EH (cell line): ENCODE data around the gene SEL1L3.
"Not testable (repeated sequence)": the region's sequence is repeated elsewhere in the genome, so short reads cannot be mapped to it uniquely, and the experiment has no call there.

Source experiments
- DNase-seq: peaks from one replicate; pipeline ENCODE4 v3.0.0-alpha.2; 2015; ENCODE audit warnings: low read depth

The SEL1L3 gene

DNA sequence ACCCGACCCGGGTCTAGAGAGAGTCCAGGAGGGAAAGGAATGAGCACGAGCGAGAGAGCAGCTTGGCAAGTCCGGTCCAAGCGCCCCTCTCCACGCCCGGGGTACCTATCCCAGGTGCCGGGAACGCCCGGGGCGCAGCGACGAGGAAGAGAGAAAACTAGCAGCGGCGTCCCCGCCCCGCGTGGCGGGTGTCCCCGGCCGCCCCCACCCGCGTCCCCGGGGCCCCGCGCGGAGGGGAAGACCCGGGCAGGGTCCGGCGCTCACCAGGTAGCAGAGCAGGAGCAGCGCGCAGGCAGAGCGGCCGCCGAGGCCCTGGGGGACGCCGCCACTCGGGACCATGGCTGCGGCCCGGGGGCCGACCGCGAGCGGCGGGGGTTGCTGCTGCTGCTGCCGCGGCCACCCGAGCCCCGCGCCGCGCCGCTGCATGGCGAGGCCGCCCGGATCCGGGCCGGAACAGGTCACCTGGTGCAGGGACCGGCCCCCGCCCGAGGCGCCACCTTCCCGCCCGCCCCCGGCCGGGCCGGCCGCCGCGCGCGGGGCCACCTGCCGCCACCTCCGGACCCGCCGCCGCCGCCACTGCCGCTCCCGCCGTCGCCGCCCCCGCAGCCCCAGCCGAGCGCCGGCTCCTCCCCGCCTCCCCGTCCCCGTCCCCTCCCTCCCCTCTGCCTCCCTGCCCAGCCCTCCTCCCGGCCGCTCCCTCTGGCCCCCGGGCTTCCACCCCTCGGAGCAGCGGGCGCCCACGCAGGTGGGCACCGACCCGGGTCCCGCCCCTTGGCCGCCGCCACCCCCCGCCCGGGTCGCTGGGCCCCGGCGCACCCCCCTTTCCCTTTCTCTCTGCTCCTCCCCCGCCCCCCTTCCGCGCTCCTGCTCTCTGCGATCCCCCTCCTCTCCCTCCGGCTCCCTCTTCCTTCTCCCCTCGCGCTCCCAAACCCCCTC, at the start of gene SEL1L3:
Gene SEL1L3, minus strand, starts transcription at position 578 of the 936 bp plus-strand sequence. Its CDS starts 152 bp downstream, at position 426.
- peak; percentile 46 for DNase-seq

DNA sequence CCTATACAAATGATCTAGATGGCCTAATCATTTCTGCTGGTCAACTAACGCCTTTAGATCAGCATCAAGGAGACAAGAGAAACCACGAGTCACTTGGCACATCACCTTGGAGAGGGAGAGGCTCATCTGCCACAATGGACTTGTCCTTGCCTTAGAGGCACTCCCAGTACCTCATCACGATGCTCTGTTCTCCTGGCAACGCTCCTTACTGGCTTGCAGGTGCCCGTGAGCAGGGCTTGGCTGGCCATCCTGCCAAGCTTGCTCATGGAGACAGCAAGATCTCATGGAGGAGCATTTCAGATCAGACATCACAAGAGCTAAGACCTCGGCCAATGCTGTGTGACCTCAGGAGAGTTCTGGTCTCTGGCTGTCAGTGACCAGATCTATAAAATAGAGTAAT, 48.6 kb upstream of the SEL1L3 start:
- no peak for DNase-seq

DNA sequence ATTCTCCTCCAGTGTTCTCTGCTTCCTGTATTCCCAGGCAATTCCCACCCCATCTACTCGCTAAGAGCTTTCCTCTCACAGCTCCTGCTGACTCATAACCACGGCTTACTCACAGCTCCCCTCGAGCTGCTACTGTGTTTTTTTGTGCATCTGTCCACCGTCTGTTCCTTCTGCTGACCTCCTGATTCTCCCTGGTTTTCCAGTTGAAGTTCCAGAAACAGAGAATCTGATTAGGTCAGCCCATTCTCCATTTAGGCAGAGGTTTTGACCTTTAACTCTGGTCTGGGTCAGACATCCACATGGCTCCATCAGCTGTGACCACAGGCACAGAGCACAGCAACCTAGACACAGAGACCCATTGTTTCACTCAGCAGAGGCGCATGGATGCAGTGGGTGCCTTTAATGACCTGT, 45.7 kb upstream of the SEL1L3 start:
- peak; percentile 98 for DNase-seq

DNA sequence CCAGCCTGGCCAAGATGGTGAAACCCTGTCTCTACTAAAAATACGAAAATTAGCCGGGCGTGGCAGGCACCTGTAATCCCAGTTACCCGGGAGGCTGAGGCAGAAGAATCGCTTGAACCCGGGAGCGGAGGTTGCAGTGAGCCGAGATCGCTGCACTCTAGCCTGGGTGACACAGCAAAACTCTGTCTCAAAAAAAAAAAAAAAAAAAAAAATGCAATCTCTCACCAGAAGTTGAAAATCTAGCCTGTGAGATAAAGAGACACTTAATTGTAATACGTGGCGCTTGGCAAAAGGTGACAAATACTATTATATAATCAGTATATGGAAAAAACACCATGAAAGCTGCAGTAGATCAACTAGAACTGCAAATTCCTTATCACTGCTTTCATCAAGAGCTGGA, 43.3 kb upstream of the SEL1L3 start:
- not testable (repeated sequence) for DNase-seq

DNA sequence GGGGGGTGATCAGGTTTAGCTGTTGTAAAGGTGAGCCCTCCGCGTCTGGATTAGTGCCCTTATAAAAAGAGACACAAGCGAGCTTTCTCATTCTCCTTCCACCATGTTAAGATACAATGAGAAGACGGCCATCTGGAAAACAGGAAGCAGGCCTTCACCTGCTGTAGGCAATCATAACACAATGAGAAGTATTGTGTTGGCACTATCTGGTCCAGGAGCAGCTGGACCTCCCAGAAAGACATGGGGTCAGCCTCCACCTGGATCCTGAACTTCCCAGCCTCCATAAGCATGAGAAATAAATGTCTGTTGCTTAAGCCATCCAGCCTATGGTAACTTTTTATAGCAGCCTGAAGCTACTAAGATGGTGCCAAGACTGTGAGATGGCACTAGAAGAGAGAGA, 42.6 kb upstream of the SEL1L3 start:
- no peak for DNase-seq

DNA sequence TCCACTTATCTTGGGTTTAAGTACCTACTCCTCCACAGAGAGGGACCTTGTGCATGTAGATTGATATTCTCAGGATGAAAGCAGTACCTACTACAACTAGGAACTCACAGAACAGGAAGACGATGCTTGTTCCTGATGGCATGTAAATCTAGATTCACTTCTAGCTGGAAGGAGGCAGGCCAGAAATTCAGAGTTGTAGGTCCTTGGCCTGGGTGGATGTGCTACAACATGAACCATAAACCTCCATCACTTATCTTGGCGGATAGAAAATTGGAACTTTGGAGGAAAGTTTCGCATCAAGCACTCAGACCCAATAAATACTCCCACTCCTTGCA, 41.9 kb upstream of the SEL1L3 start:
- DNase-seq = no peak

DNA sequence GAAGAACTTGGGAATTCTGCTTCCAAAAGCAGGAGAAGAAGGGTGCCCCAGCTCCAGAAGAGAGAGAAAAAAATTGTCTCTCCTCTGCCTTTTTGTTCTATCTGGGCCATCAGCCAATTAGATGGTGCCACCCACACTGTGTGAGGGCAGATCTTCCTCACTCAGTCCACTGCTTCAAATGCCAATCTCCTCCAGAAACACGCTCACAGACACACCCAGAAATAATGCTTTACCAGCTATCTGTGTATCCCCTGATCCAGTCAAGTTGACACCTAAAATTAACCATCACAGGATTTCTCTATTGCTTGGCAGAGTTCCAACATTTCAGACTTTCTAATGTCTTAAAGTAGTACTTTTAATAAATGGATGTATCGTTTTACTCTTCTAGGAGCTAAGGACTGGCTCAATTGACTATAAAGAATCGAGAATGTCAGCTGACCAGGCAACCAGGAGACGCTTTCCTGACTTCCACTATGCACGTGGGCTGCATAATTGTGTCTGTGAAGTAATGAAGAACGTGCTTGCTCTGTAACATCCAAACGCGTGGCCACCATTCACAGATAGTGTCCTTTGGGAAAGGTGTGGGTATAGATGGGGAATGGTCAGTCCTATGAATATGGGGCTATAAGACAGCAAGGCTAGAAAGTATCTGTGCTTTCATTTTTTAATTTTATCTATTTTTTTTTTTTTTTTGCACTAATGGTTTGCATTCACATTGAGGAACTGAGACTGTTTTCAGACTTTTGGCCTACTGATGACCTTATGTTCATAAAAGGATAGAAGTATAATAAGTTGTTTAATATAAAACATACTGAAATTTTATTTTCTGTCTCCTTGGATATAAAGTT, 41.3 kb upstream of the SEL1L3 start:
- peak; percentile 13 for DNase-seq

DNA sequence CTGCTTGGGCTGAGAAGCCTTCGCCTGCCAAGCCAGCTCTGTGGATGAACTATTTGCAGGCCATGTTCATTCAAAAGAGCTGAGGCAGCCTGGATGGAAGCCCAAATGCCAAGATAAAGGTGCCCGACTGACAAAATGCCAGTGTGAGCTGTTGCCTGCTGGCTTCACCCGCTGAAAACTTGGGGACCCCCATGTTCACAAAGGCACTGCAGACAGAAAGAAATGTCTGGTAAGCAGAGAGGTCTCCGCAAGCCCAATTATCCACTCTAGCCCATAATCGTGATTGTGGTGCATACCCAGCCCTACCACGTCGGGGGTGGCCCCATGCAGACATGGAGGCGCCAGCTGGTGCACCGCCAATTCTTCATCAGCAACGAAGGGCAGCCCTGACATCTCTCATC, 38.2 kb upstream of the SEL1L3 start:
- DNase-seq = no peak

DNA sequence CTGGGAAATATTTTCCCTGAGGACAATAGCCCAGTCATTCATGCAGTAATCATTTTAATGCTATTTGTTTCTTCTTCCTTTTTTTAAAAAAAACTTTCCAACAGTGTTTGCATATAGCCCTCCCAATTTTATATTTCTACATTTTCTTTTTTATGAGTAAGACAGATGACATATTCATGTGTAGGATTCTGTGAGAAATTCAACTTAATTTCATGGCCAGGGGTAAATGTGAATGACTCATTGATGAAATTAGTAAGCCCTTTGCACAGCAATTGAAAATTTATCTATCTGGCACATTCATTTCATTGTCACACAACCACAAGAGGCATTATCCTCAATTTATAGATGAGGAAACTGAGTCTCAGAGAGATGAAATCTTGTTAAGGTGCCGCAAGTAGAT, 37.5 kb upstream of the SEL1L3 start:
- peak; percentile 61 for DNase-seq

DNA sequence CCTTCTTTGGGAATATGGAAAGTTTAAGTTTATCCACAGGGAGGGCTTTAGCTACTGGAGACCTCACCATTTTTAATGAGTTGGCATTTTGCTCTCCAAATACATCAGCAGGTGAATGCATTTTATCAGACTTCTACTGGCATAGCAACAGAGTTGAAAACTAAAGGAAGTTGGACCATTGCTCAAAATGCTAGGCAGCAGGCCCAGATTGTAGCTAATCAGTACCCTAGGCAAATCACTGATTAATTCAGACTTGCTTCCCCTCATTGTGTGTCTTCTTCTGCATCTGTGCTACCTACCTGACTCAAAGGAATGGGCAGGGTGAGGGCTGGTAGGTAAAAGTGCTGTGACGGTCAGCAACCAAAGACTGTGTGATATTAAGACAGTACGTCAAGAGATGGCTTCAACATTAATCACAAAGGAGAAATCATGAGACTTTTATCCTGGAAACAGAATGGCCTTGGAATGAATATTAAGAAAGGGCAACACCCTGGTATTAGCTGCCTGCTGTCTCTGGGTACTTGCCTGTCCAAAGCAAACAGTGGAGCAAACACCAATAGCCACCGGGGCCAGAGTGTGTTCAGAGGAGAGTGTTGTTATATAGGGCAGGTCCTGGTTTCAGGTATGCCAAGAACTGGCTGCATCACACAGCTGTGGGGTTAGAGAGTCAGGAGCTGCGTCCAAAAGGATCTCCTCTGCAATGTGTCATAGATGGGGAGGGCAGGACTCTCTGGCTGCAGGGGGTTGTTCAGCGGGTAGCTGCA, 34.2 kb upstream of the SEL1L3 start:
- DNase-seq = no peak

DNA sequence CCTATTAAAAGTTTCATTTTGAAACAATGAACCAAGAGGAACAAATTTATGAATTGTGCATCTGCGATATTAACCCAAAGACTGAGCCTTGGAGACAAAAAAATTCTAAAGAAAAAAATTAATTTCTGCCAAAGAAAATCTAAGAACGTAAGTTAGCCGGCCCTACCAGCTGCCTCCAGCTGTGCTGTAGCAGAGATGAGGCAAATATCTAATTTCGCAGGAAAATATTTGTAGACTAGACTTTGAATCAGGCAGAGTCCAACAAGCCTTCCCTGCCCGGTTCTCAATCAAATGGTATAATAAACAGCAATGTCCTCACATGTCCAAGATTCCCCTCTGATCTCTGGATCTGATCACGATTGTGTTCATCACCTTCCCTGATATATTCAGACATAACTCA, 30.0 kb upstream of the SEL1L3 start:
- no peak for DNase-seq

DNA sequence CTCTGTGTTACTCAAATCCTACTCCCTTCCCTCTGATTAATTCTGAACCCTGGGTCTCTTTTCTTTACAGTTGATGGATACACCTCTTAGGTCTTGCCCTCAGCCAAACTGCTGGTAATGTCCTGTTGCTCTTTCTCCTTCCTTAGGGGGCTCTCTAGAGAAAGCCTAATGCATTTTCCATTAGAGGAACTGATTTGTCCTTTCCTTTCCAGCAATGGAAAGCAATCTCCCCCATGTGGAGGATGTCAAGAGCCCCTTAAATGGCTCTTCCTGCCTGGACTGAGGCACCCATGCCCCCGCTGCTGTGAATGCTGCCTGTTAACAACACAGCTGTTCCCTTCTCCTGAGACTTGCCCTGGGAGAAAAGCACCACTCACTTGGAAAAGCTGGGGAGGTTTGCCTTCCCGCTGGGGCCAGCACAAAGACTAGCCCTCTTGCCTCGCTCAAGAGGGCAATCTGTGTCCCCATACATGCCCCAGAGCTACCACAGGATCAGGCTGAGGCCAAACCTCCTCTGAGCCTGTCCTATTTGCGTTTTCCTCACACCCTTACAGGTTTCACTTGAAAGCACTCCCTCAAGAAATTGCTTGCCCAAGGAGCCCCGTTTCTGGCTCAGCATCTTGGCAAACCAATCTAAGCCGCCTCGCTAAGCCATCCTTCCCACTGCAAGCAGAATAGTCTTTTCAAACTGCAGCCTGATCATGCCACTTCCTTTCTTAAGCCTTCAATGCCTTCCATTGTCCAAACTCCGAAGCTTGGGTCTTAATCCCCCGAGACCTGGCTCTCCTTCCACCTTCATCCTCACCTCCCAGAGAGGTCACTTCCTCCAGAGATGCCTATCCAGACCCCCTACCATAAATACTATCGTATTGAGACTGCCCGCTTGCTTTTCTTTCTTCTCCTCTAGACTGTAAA, 28.0 kb upstream of the SEL1L3 start:
- no peak for DNase-seq

DNA sequence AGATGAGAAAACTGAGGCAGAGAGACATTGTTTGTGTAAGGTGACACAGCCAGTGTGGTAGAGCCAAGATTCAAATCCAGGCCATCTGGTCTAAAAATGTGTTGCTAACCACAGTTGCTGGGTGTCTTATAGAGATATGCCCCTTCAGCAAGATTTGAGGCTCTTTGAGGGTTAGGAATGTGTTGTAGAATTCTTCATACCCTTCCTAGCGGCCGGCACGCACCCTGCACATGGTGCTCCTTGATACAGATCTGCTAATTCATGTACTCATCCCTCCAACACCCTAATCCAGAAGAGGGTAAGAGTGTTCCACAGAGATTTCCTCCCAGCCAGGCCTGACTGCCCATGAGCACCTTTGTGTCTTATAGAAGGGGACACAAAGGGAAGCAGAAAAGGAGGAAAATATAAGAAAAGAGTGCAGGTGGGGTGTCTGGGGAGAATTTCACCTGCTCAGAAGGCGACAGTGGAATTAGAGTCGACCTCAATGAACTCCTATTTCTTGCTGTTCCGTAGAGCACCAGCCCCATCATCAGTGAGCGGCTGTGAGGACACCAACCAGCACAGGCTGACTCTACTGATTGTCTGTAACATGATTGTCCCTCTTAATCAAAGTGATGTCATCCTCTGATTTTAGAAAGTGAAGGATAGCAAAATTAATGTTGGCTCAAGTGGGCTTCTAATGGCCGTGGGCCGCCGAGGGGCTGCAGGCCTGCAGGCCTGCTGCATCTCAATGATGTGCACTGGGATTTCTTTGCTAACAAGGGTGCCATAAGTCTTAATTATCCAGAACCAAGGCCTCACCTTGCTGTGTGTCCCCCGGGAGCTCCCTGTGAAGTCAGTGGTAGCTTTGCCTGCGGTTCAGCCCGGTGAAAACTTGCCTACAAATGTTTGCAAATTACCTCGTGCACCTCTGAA, 27.1 kb upstream of the SEL1L3 start:
- DNase-seq = no peak

DNA sequence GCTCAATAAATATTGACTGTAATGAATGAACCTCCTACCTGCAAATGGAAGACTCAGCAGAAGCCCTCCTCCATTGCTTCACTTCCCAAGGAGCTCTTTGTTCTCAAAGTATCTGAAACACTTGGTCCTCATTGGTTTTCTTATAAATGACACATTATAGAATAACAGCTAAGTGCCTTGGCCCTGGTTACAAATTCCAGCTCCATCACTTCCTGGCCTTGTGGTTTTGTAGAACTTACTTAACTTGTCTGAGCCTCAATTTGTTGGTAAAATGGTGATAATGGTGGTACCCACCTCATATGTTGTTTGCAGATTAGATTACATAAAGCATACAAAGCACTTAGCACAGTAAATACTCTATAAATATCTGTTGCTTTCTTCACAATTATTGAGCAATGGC, 26.0 kb upstream of the SEL1L3 start:
- DNase-seq = peak; percentile 49

DNA sequence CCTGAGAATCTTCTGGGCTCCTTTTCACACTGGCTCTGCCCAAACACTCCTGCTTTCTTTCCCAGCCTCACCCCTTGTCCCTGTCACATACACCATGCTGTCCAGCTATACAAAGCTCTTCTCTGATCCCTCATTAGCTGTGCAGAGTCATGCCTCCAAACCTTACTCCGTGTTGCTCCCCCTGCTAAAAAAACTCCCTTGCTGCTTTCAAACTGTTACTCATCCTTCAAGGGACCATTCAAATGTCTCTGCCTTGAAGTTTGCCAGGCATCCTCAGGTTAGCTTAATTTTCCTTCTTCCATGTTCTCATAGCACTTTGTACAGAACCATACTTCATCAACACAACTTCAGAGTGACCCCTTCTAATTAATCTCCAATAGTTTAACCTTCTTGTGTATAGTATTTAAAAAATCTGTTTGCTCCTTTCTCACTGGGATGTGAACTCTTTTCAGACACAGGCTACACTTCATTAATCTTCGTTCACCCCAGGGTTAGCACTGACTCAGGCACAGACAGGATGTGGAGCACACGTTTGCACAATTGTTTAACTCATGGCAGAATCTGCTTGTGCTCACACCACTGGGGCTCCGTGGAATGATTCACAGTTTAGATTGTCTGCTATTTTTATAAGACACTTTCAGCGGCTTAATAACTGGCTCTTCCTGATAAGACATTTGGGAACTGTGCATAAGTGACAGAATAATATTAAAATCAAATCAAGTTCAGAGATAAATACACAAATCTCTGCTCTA, 21.4 kb upstream of the SEL1L3 start:
- DNase-seq = peak; percentile 86

DNA sequence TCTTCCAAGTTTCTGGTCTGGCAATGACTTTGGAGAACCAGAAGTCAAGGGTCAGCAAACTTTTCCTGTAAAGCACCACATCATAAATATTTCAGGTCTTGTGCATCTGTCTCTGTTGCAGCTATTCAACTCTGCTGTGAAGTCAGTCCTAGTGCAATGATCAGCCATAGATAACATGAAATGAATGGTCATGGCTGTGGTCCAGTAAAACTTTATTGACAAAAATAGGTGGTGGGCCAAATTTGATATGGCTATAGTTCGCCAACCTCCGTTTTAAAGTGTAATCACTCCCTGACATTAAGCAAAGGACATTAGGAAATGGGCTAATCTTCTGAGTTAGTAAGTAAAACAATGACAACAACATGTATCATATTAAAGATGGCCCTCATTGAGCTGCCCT, 20.8 kb upstream of the SEL1L3 start:
- no peak for DNase-seq

DNA sequence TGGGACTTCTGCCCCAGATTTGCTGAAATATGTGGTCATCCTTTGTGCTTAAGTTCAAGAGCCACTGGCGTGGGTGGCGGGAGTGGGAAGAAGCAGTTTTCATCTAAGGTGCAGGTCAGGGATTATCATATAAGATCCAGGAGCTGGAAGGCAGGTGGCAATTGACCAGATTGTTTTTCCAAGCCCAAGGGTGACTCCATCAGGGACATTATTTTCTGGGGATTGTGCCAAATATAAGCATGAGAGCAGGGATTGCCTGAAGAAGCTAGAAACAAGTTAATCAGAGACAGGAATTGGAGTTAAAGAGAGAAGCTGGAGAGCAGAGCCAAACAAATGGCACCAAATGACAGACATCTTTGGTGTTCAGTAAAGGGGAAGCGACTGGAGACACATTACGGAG, 19.4 kb upstream of the SEL1L3 start:
- DNase-seq = no peak

DNA sequence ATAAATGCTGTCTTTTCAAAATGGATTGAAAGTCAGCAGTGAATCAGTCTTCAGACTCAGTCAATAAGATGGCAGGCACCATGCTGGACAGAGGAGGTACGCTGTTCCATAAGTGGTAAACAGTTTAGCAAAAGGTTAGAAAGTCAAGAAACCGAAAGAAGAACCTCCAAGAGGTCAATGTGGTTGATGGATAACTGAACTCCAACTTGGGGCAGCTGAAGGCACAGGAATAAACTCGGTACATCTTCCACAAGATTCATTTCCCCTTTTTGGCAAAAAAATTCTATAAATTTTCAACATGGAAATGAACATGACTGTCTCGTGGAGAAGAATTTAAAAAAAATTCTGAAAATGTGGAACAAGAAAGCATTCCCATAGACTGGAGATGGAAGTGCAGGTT, 18.4 kb upstream of the SEL1L3 start:
- DNase-seq = no peak

DNA sequence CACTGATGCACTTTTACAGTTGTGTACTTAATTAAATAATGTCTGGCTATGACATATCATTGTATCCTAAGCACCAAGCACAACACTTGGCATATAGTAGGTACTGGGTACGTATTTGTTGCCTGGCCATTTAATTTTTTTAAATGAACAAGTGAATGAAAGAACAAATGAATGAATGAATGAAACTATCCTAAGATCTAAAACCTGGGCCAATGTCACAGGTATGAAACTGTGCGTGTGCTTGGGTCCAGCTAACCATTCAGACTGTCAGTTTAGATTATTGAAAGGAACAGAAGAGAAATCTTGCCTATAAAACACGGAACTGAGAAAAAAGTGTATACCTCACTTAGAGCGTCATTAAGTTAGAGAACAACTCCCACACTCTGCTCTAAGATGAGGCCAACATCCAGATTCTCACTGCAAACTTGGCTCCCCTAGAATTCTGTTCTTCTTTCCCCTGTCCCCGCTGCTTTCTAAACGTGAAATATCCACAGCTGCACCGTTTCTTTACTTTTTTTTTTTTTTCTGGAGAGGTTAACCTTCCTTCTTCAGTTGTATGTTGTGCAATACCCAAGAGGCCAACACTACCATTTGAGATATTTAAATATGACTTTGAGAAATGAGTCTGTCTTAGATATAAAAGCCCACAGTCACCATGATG, 17.3 kb upstream of the SEL1L3 start:
- no peak for DNase-seq
